ENCODE results near the gene LIN28B.
A peak's percentile ranks its signal among the peaks of the same experiment; 100 is the strongest.
"Not testable (repeated sequence)": the region's sequence is repeated elsewhere in the genome, so short reads cannot be mapped to it uniquely, and the experiment has no call there.

The LIN28B gene

GRCh38 chr6:104957301-104958177 lies 632 bp downstream of the LIN28B start:
- DNase-seq, result no peak

- DNase-seq, result peak; percentile 28
These were observed 1.5 kb downstream of the LIN28B start for GRCh38 chr6:104958178-104959025.

- no peak for DNase-seq
These were observed 2.3 kb downstream of the LIN28B start for GRCh38 chr6:104959026-104959858.

- no peak for DNase-seq
These were observed 12.2 kb downstream of the LIN28B start for GRCh38 chr6:104969108-104969507.

GRCh38 chr6:104969785-104970581 lies 13.1 kb downstream of the LIN28B start:
- DNase-seq, result no peak

GRCh38 chr6:104973404-104973803 lies 16.5 kb downstream of the LIN28B start:
- DNase-seq, result no peak

- DNase-seq, result no peak
These were observed 26.4 kb downstream of the LIN28B start for GRCh38 chr6:104983296-104983695.

GRCh38 chr6:104983776-104984175 lies 26.9 kb downstream of the LIN28B start:
- no peak for DNase-seq

GRCh38 chr6:104984831-104985230 lies 27.9 kb downstream of the LIN28B start:
- no peak for DNase-seq

GRCh38 chr6:104985875-104986274 lies 29.0 kb downstream of the LIN28B start:
- DNase-seq, result not testable (repeated sequence)

GRCh38 chr6:104986625-104987024 lies 29.7 kb downstream of the LIN28B start:
- no peak for DNase-seq

GRCh38 chr6:104987218-104987617 lies 30.3 kb downstream of the LIN28B start:
- no peak for DNase-seq

GRCh38 chr6:104990085-104990484 lies 33.2 kb downstream of the LIN28B start:
- DNase-seq, result no peak

- DNase-seq, result not testable (repeated sequence)
These were observed 34.2 kb downstream of the LIN28B start for GRCh38 chr6:104991062-104991461.

- not testable (repeated sequence) for DNase-seq
These were observed 36.7 kb downstream of the LIN28B start for GRCh38 chr6:104993576-104993975.

GRCh38 chr6:104995989-104996617 lies 39.2 kb downstream of the LIN28B start:
- no peak for DNase-seq

- DNase-seq, result no peak
These were observed 44.2 kb downstream of the LIN28B start for GRCh38 chr6:105001063-105001462.

GRCh38 chr6:105001906-105002305 lies 45.0 kb downstream of the LIN28B start:
- no peak for DNase-seq

- no peak for DNase-seq
These were observed 48.5 kb downstream of the LIN28B start for GRCh38 chr6:105005451-105005850.

GRCh38 chr6:105013459-105013858 lies 56.6 kb downstream of the LIN28B start:
- not testable (repeated sequence) for DNase-seq

- no peak for DNase-seq
These were observed 57.5 kb downstream of the LIN28B start for GRCh38 chr6:105014448-105014847.

GRCh38 chr6:105014954-105015353 lies 58.0 kb downstream of the LIN28B start:
- no peak for DNase-seq
